Retinal pigment epithelial cell (primary cell): ENCODE measurements around the gene CPNE7.

ENCODE experiments used
- DNase-seq: peaks from one replicate; pipeline ENCODE4 v3.0.0-alpha.2; 2010; ENCODE audit warnings: low read depth
- H3K4me3 ChIP-seq: 2 replicates; pipeline ENCODE4 v1.5.1; 2011; ENCODE audit warnings: mild to moderate bottlenecking, low read length, control low read depth, moderate library complexity
- CTCF ChIP-seq: conservative IDR thresholded peaks from 2 replicates; pipeline ENCODE4 v1.5.1; 2011; ENCODE audit warnings: low read depth, low read length, control low read depth, inconsistent platforms

CPNE7 gene

GRCh38 chr16:89646270-89646669 lies 70.7 kb downstream of the CPNE7 start:
- H3K4me3 ChIP-seq = no peak overlapping the region
- no peak for TF ChIP-seq CTCF
- DNase-seq = no peak
